Omental fat pad (tissue), 4 donors: ENCODE measurements around the gene CELF4. TPM values are rescaled to one million over a fixed set of nuclear protein-coding genes. Genes with fewer than 3 reads are reported as not detected.

ENCODE experiments used
- ATAC-seq: fragments of 150-250 bp; one replicate; pipeline ENCODE4 v1.9.1; 2016; ENCODE audit warnings: mild to moderate bottlenecking, moderate library complexity; ENCODE audit not compliant: low FRiP score
- DNase-seq: peaks from one replicate; pipeline ENCODE4 v3.0.0-alpha.2; 2019; ENCODE audit warnings: low spot score
- CTCF ChIP-seq, 3 donors: fragments of 450-650 bp; IDR thresholded peaks; one replicate each; pipeline ENCODE4 v1.5.1; 2016 to 2017; ENCODE audit warnings: antibody characterized with exemption in 3 of 3, mild to moderate bottlenecking in 3 of 3, moderate library complexity in 2 of 3
- total RNA-seq, 4 donors: library from RNA; depleted of rRNA; stranded (reverse); fragments of >200 nt; gene quantifications; one replicate each; pipeline ENCODE4 v1.1.0, GENCODE V29; 2016

CELF4 gene
- total RNA-seq, 4 donors from 2014 or later = 0.37 to 0.47 TPM; not detected in 2

- ATAC-seq (no peak), DNase-seq (no peak)
- TF ChIP-seq CTCF (IDR thresholded peaks at IDR 0.05) = no peak
Measured at GRCh38 chr18:37251679-37252078, 313.9 kb downstream of the CELF4 start.

- DNase-seq = no peak
- no peak for ATAC-seq
- no peak for TF ChIP-seq CTCF (IDR thresholded peaks at IDR 0.05)
Measured at GRCh38 chr18:37249895-37250618, 315.5 kb downstream of the CELF4 start.

- ATAC-seq = no peak
- no peak for DNase-seq
- no peak for TF ChIP-seq CTCF (IDR thresholded peaks at IDR 0.05)
Measured at GRCh38 chr18:37249171-37249886, 316.3 kb downstream of the CELF4 start.

GRCh38 chr18:37248281-37248680, 317.3 kb downstream of the CELF4 start:
- ATAC-seq = no peak
- DNase-seq = no peak
- TF ChIP-seq CTCF (IDR thresholded peaks at IDR 0.05) = no peak

GRCh38 chr18:37247497-37248161, 318.0 kb downstream of the CELF4 start:
- DNase-seq (no peak), ATAC-seq (no peak)
- TF ChIP-seq CTCF (IDR thresholded peaks at IDR 0.05) = no peak

GRCh38 chr18:37246779-37247340, 318.7 kb downstream of the CELF4 start:
- TF ChIP-seq CTCF (IDR thresholded peaks at IDR 0.05) = no peak
- ATAC-seq (no peak), DNase-seq (no peak)
